Measurements from ENCODE around the gene SON. TPM values are rescaled to one million over a fixed set of nuclear protein-coding genes. Genes with fewer than 3 reads are reported as not detected.
A peak's percentile ranks its signal among the peaks of the same experiment; 100 is the strongest.
"Not testable (repeated sequence)": the region's sequence is repeated elsewhere in the genome, so short reads cannot be mapped to it uniquely, and the experiment has no call there.

SON gene
- total RNA-seq, result 322 TPM
- long read RNA-seq, full-length matches to known transcripts, result 12 of 173 reads
- long read RNA-seq, partial matches to known transcripts, result 131 of 173 reads
- long read RNA-seq, other reads (novel, unspliced or antisense), result 30 of 173 reads

- no peaks in the 10 kb centered on the region for H3K27me3 ChIP-seq (ENCODE audit: low read depth)
- H3K4me1 ChIP-seq, result peaks cover 45% of the 10 kb centered on the region
- peak within 1 kb of the TSS; percentile 97 for H3K27ac ChIP-seq
- peak within 1 kb of the TSS; percentile 73 for H3K4me3 ChIP-seq
- intact Hi-C loops (cut with DNase I), result no loop called here
- no peak for TF ChIP-seq CTCF (IDR thresholded peaks at IDR 0.05)
- ATAC-seq, result peak; percentile 98 to 99
- peak; percentile 99 for DNase-seq
- no peaks in the 10 kb centered on the region for H3K9me3 ChIP-seq
- H3K36me3 ChIP-seq, result peaks cover 32% of the 10 kb centered on the region
Measured at GRCh38 chr21:33542640-33543504, at the start of gene SON. Gene SON (plus strand): TSS chr21:33543038. CDS start chr21:33543093, 55 bp downstream.

- no peak overlapping the region for H3K27ac ChIP-seq
- no peaks in the 10 kb centered on the region for H3K9me3 ChIP-seq
- ATAC-seq, result no peak
- H3K4me1 ChIP-seq, result peaks cover 14% of the 10 kb centered on the region
- intact Hi-C loops (cut with DNase I), result no loop called here
- no peaks in the 10 kb centered on the region for H3K36me3 ChIP-seq
- TF ChIP-seq CTCF (IDR thresholded peaks at IDR 0.05), result no peak
- DNase-seq, result no peak
- H3K27me3 ChIP-seq (ENCODE audit: low read depth), result no peaks in the 10 kb centered on the region
- H3K4me3 ChIP-seq, result no peak overlapping the region
Measured at GRCh38 chr21:33493756-33494155, 49.1 kb upstream of the SON start.

- Histone ChIP-seq H3K27ac (no peak overlapping the region), H3K36me3 (no peaks in the 10 kb centered on the region), H3K27me3 (ENCODE audit: low read depth) (no peaks in the 10 kb centered on the region), H3K9me3 (no peaks in the 10 kb centered on the region), H3K4me3 (no peak overlapping the region), H3K4me1 (peaks cover 13% of the 10 kb centered on the region)
- intact Hi-C loops (cut with DNase I), result no loop called here
- no peak for TF ChIP-seq CTCF (IDR thresholded peaks at IDR 0.05)
- no peak for DNase-seq
- ATAC-seq, result no peak
Measured at GRCh38 chr21:33495743-33496142, 47.1 kb upstream of the SON start.

- Histone ChIP-seq H3K36me3 (no peaks in the 10 kb centered on the region), H3K27me3 (ENCODE audit: low read depth) (no peaks in the 10 kb centered on the region), H3K27ac (no peak overlapping the region), H3K9me3 (no peaks in the 10 kb centered on the region), H3K4me3 (no peak overlapping the region), H3K4me1 (peaks cover 9% of the 10 kb centered on the region)
- TF ChIP-seq CTCF (IDR thresholded peaks at IDR 0.05), result no peak
- intact Hi-C loops (cut with DNase I), result no loop called here
- DNase-seq, result no peak
- ATAC-seq, result no peak
Measured at GRCh38 chr21:33496345-33496744, 46.5 kb upstream of the SON start.

GRCh38 chr21:33505833-33506232, 37.0 kb upstream of the SON start:
- DNase-seq, result no peak
- H3K36me3 ChIP-seq, result peaks cover 66% of the 10 kb centered on the region
- H3K27ac ChIP-seq, result no peak overlapping the region
- intact Hi-C loops (cut with DNase I), result no loop called here
- H3K27me3 ChIP-seq (ENCODE audit: low read depth), result no peaks in the 10 kb centered on the region
- H3K9me3 ChIP-seq, result no peaks in the 10 kb centered on the region
- H3K4me3 ChIP-seq, result no peak overlapping the region
- H3K4me1 ChIP-seq, result no peaks in the 10 kb centered on the region
- ATAC-seq, result no peak
- TF ChIP-seq CTCF (IDR thresholded peaks at IDR 0.05), result no peak

GRCh38 chr21:33507003-33507402, 35.8 kb upstream of the SON start:
- DNase-seq; H3K9me3 ChIP-seq; H3K4me1 ChIP-seq; H3K4me3 ChIP-seq; intact Hi-C loops (cut with DNase I); ATAC-seq; H3K27me3 ChIP-seq (ENCODE audit: low read depth); H3K27ac ChIP-seq: not testable (repeated sequence)
- H3K36me3 ChIP-seq, result peaks cover 72% of the 10 kb centered on the region
